ENCODE data around the gene MCEMP1.

- no peak for TF ChIP-seq CTCF (conservative IDR thresholded peaks at IDR 0.05; ENCODE audit: low read length)
- no peak for TF ChIP-seq EZH2phosphoT487 (IDR thresholded peaks at IDR 0.05; ENCODE audit: borderline replicate concordance, low read depth, low read length)
Measured at GRCh38 chr19:7691497-7691896, 14.6 kb downstream of the MCEMP1 start.
